Effector memory CD8-positive, alpha-beta T cell (primary cell): ENCODE results near the gene EIF4E2.

Source experiments
- ATAC-seq: fragments of 150-1000 bp; cut with Tn5 transposase; replicated peaks from 2 replicates; pipeline ENCODE4 v1.10.0; 2021; ENCODE audit warnings: mild to moderate bottlenecking, moderate library complexity
- DNase-seq, 3 experiments: peaks; one replicate each; pipeline ENCODE4 v3.0.0; 2021
- H3K27ac Mint-ChIP-seq, 2 donors: one replicate each; pipeline ENCODE4 v1.8.0; 2022; ENCODE audit warnings: mild to moderate bottlenecking in 2 of 2, mixed read lengths in 2 of 2, moderate library complexity in 2 of 2
- H3K27me3 Mint-ChIP-seq, 2 donors: one replicate each; pipeline ENCODE4 v1.8.0; 2022; ENCODE audit warnings: mixed read lengths in 2 of 2
- H3K36me3 Mint-ChIP-seq: one replicate; pipeline ENCODE4 v1.8.0; 2022; ENCODE audit warnings: mild to moderate bottlenecking, moderate library complexity, mixed read lengths; ENCODE audit not compliant: insufficient read depth
- H3K4me1 Mint-ChIP-seq, 2 donors: one replicate each; pipeline ENCODE4 v1.8.0; 2022; ENCODE audit warnings: low read depth in 2 of 2, mixed read lengths in 2 of 2
- H3K4me3 Mint-ChIP-seq, 2 donors: one replicate each; pipeline ENCODE4 v1.8.0; 2022; ENCODE audit warnings: mild to moderate bottlenecking in 2 of 2, mixed read lengths in 2 of 2, moderate library complexity in 2 of 2
- H3K9me3 Mint-ChIP-seq, 2 donors: one replicate each; pipeline ENCODE4 v1.8.0; 2022; ENCODE audit warnings: mixed read lengths in 2 of 2

EIF4E2 gene

DNA sequence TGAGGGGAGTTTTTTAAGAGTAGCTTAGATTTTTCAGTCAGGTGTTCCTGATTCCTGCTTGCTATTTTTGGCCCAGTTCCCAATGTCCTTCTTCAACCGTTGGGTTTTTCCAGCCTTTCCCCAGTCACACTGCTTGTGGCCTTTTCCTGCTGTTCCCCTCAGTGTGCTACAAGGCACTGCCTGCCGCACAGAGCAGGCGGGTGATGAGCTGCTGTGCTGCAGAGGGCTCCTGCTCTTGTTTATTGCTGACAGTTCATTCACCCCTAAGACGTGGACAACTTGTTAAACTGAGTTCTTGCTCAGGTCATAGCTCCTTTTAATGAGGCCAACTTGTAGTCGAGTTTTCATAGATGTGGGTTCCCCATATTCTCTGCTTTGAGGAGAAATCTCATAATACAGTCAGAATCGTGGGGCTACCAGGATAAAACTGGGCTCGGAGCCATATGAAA, 20.6 kb downstream of the EIF4E2 start:
- H3K9me3 Mint-ChIP-seq = no peaks in the 10 kb centered on the region
- H3K4me1 Mint-ChIP-seq = peaks cover 5 to 12% of the 10 kb centered on the region in 2 donors
- no peaks in the 10 kb centered on the region for H3K27me3 Mint-ChIP-seq
- ATAC-seq = no peak
- no peak for DNase-seq
- no peak overlapping the region for H3K4me3 Mint-ChIP-seq
- no peak overlapping the region for H3K27ac Mint-ChIP-seq
- H3K36me3 Mint-ChIP-seq = peaks cover 80% of the 10 kb centered on the region

DNA sequence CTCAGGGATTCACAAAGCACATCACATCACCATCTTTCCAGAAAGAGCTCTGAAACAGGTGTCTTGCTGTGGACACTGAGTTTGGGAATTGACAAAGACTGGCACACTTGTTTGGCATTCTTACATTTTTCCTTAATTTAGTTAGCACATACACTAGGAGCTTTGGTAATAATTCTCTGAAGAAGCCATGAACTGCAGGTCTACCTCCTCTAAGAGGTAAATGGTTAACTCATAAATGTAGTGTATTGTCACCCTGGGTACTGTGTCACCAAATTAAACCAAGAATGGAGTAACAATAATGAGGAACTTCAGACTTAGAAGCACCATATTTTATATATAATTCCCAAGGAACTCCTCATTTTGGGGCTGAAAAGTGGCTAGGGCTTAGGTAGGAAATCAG, 22.6 kb downstream of the EIF4E2 start:
- H3K4me3 Mint-ChIP-seq = no peak overlapping the region
- no peak for ATAC-seq
- no peak for DNase-seq
- peak overlapping the region in 1 of 2 donors; percentile 22 for H3K27ac Mint-ChIP-seq
- peaks cover 61% of the 10 kb centered on the region for H3K36me3 Mint-ChIP-seq
- H3K9me3 Mint-ChIP-seq = no peaks in the 10 kb centered on the region
- no peaks in the 10 kb centered on the region for H3K27me3 Mint-ChIP-seq
- peaks cover 5 to 8% of the 10 kb centered on the region in 2 donors for H3K4me1 Mint-ChIP-seq

DNA sequence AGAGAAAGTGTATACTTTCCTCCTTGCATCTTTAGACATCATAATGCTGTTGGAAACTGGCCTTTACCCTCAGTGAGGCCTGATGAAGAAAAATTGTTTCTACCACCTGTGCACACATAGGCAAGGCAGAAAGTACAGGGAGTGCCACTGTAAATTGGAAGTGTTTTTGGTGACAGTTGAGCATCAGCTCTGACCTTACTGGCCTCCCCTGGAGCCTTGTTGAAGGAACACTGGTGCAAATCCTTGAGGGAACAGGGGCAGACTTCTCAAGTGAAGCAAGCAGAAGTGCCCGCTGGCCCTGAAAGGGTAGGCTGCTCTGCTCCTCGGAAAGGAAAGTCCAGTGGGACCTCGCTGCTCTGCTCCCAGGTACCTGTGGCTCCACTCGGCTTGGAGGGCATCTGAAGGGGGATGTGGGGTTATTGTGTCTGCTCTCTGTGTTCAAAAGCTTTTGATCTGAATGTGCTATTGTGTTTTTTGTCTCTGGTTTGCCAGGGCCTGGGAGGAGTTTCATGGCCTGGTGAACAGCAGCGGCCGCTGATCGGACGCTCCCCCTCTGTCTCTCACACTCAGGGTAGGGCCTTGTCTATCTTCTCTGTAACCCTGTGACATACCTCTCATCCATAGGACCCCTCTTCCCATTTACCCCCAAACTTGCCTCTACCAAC, 23.4 kb downstream of the EIF4E2 start:
- no peak for ATAC-seq
- H3K27me3 Mint-ChIP-seq = no peaks in the 10 kb centered on the region

DNA sequence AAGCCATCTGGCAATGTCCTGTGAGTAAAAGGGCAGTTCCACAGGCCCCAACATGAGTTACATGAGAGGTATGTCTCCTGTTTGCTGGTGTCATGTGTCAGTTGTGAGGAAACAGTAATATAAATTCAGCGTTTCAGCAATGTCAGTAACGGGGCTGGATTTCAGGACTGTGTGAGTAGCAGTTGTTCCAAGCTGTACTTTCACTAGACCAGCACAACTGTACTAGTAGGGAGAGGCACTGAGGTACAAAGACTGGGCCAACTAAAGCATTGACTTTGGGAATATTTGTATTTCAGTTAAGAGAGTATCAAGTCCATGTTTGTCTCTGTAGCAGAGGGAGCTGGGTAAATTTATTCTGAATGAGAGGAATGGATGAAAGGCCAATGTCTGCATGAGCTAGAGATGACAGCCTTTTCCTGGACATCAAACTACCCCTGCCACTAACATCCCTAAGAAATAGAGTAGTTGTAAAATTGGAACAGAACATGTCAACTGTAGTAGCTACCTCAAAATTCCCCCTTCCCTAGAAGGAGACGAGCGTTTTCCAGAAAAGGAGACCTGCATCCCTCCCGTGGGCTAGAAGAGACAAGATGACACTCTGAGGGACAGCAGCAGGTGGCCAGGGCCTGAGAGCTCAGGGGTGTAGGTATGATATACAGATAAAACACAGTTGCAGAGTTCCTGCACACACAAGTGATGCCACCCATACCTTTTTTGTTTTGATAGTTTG, 24.4 kb downstream of the EIF4E2 start:
- Mint-ChIP-seq H3K9me3 (no peaks in the 10 kb centered on the region), H3K27ac (peak overlapping the region in 1 of 2 donors; percentile 19), H3K4me1 (peaks cover 0 to 2% of the 10 kb centered on the region in 2 donors), H3K4me3 (no peak overlapping the region), H3K36me3 (peaks cover 43% of the 10 kb centered on the region), H3K27me3 (no peaks in the 10 kb centered on the region)
- DNase-seq = no peak
- no peak for ATAC-seq

More for the DNA sequence above, 23.4 kb downstream of the EIF4E2 start:
- no peak for DNase-seq
- Mint-ChIP-seq H3K36me3 (peaks cover 52% of the 10 kb centered on the region), H3K9me3 (no peaks in the 10 kb centered on the region), H3K27ac (peak overlapping the region in 1 of 2 donors; percentile 22), H3K4me1 (peaks cover under 1 to 3% of the 10 kb centered on the region in 2 donors), H3K4me3 (no peak overlapping the region)

DNA sequence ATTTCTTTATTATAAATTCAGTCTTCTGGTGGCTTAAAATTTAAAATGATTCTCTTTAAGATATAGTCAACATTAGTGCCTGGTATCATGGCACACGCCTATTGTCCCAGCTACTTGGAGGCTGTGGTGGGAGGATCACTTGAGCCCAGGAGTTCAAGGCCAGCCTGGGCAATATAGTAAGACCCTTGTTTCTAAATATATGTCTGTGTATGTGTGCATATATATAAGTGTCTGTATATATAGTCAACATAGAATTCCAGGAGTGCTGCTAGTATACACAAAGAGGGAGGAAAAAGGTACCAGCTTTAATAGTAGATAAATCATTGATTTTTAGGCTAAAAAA, 24.9 kb downstream of the EIF4E2 start:
- Mint-ChIP-seq H3K27ac (peak overlapping the region in 1 of 2 donors; percentile 19), H3K4me1 (peaks cover 0 to 2% of the 10 kb centered on the region in 2 donors), H3K4me3 (no peak overlapping the region), H3K27me3 (no peaks in the 10 kb centered on the region), H3K9me3 (no peaks in the 10 kb centered on the region), H3K36me3 (peaks cover 38% of the 10 kb centered on the region)
- DNase-seq = no peak
- ATAC-seq = no peak

DNA sequence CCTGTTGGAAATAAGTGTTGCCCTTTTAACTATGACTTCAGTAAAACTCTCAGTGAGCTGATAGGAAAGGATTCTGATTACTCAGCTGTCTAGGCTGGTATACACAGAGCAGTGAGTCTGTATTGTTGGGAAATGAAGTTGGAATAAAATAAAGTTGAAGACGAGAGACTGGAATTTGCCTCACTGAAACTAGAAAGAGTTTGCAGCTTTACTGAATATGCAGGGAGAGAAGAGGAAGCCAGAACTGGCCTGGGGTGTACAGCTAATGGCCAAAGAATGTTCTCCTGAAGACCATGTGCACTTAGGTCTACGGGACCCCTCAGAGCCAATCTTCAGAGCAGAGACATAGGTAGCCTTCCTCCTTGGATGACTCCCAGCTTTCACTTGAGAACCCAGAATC, 26.5 kb downstream of the EIF4E2 start:
- no peak overlapping the region for H3K27ac Mint-ChIP-seq
- DNase-seq (no peak), ATAC-seq (no peak)
- peaks cover 39% of the 10 kb centered on the region for H3K36me3 Mint-ChIP-seq
- H3K9me3 Mint-ChIP-seq = no peaks in the 10 kb centered on the region
- H3K27me3 Mint-ChIP-seq = no peaks in the 10 kb centered on the region
- H3K4me1 Mint-ChIP-seq = peaks cover 4% of the 10 kb centered on the region in 2 donors
- H3K4me3 Mint-ChIP-seq = no peak overlapping the region

DNA sequence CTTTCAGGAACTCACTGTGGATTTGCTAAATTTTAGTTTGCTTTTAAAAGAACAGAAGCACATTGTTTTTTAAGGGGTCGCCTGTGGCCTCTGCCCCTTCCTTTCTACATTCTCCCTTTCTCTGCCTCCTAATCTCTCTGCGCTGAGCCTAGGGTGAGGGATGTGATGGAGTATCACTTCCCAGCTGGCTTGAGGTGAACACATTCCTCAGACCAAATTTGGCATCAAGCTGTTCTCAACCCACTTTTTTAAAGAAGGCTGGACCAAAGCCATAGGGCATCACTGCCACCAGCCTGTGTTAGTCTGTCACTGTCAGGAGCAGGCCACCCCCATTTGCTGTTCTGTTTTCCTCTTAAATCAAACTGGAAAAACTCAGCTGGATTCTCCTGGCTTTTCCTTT, 27.4 kb downstream of the EIF4E2 start:
- ATAC-seq (no peak), DNase-seq (no peak)
- Mint-ChIP-seq H3K27ac (peak overlapping the region in 1 of 2 donors; percentile 25), H3K36me3 (peaks cover 36% of the 10 kb centered on the region), H3K27me3 (no peaks in the 10 kb centered on the region), H3K9me3 (no peaks in the 10 kb centered on the region), H3K4me3 (no peak overlapping the region), H3K4me1 (peaks cover 4% of the 10 kb centered on the region in 2 donors)

DNA sequence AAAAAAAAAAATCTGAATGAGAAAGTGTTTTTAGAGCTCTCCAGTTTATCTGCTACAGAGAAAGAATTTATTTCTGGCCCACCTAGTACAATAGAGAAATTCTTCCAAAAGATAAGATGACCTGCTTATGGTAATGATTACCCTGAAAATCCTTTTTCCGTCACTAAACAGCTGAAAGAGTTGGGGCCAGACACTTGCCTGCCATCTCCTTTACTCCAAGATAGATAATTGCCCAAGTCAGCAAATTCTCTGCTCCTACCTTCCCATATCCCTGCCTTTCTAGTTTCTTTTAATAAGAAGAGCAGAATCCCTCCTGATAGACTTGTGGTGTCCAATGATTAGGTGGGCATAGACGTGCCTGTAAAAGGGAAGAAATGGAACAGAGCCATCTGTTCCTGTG, 28.1 kb downstream of the EIF4E2 start:
- Mint-ChIP-seq H3K4me1 (peaks cover 4% of the 10 kb centered on the region in 2 donors), H3K27ac (peak overlapping the region in 1 of 2 donors; percentile 25), H3K4me3 (no peak overlapping the region), H3K9me3 (no peaks in the 10 kb centered on the region), H3K27me3 (no peaks in the 10 kb centered on the region), H3K36me3 (peaks cover 34% of the 10 kb centered on the region)
- ATAC-seq = no peak
- no peak for DNase-seq

DNA sequence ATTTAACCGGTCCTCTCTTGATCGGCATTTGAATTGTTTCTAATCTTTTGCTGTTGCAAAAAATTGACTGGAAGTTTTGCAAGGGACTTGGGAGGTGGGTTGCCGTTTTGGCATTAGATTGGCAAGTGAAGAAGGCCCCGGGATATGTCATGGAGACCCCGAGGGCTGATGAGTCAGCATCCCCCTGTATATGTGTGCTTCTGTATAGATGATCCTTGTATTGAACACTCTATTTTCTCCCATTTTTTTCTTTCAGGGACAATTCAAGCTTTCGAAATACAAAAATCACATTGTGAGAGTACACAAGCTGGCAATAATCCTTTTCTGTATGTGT, 30.1 kb downstream of the EIF4E2 start:
- H3K4me3 Mint-ChIP-seq = no peak overlapping the region
- no peaks in the 10 kb centered on the region for H3K27me3 Mint-ChIP-seq
- peaks cover 21% of the 10 kb centered on the region for H3K36me3 Mint-ChIP-seq
- peaks cover 2 to 4% of the 10 kb centered on the region in 2 donors for H3K4me1 Mint-ChIP-seq
- DNase-seq (no peak), ATAC-seq (no peak)
- peak overlapping the region; percentile 17 to 29 for H3K27ac Mint-ChIP-seq
- H3K9me3 Mint-ChIP-seq = no peaks in the 10 kb centered on the region

DNA sequence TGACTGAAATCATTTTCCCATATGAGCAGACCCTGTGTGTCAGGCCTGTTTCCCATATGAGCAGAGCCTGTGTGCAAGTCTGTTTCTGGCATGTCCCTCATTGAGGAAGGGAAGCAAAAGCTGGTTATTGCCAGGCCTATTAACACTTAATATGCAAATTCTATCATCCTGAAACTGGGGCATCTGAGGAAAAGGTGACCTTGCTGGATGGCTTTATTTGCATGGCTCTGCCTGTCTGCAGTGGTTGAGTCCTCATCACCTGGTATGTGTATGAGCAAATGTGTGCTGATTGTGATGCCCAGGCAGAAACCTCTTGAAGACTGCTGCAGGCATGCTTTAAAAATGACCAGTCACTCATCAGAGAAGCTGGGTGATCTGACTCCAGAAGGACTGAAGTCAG, 31.2 kb downstream of the EIF4E2 start:
- no peaks in the 10 kb centered on the region for H3K9me3 Mint-ChIP-seq
- H3K27me3 Mint-ChIP-seq = no peaks in the 10 kb centered on the region
- DNase-seq (no peak), ATAC-seq (no peak)
- peaks cover 2 to 4% of the 10 kb centered on the region in 2 donors for H3K4me1 Mint-ChIP-seq
- H3K4me3 Mint-ChIP-seq = no peak overlapping the region
- H3K27ac Mint-ChIP-seq = no peak overlapping the region
- peaks cover 15% of the 10 kb centered on the region for H3K36me3 Mint-ChIP-seq

DNA sequence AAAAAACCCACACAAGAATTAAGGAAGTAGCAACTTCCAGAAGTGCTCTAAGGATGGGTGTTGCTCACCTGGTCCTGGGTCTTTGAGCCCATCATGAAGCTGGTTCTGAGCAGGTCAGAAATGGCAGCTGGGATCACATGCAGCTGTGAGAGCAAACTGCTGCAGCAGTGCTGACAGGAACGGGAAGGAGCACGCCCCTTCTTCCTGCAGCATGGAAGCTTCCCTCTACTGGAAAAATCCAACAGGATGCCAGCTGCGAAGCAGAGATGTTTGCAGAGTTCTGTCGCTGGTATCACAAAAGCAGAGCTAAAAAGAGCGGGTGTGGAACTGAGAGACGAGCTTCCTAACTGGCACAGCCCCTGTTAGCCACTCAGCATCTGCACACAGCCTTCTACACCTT, 33.7 kb downstream of the EIF4E2 start:
- DNase-seq (no peak), ATAC-seq (no peak)
- Mint-ChIP-seq H3K27me3 (no peaks in the 10 kb centered on the region), H3K36me3 (peaks cover 15% of the 10 kb centered on the region), H3K4me1 (peaks cover 2 to 4% of the 10 kb centered on the region in 2 donors), H3K4me3 (no peak overlapping the region), H3K9me3 (no peaks in the 10 kb centered on the region), H3K27ac (no peak overlapping the region)

DNA sequence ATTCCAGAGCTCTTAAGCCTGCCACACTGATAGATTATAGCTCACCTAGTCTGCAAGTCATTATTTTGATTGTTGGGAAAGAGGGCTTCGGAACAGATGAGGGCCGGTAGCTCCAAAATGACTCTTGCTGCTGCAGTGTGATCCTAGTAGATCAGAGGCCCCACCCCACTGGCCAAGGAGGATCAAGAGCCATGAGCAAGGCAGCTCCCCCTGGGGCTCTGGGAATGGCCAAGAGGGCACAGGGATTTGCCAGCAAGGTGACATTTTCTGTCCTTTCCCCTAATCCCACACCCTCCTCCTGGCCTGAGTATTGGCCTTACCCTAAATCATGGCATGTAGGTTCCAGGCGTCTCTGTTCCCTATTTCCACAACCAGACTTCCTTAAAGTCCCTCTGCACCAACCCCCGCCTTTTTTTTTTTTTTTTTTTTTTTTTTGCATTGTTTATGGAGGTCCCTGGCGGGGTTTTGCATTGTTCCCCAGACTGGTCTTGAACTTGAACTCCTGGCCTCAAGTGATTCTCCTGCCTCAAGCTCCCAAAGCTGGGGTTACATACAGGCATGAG, 36.5 kb downstream of the EIF4E2 start:
- H3K9me3 Mint-ChIP-seq = no peaks in the 10 kb centered on the region
- H3K27ac Mint-ChIP-seq = no peak overlapping the region
- no peaks in the 10 kb centered on the region for H3K4me1 Mint-ChIP-seq
- no peak for DNase-seq
- H3K27me3 Mint-ChIP-seq = no peaks in the 10 kb centered on the region
- no peak overlapping the region for H3K4me3 Mint-ChIP-seq
- H3K36me3 Mint-ChIP-seq = peaks cover 7% of the 10 kb centered on the region
- no peak for ATAC-seq

DNA sequence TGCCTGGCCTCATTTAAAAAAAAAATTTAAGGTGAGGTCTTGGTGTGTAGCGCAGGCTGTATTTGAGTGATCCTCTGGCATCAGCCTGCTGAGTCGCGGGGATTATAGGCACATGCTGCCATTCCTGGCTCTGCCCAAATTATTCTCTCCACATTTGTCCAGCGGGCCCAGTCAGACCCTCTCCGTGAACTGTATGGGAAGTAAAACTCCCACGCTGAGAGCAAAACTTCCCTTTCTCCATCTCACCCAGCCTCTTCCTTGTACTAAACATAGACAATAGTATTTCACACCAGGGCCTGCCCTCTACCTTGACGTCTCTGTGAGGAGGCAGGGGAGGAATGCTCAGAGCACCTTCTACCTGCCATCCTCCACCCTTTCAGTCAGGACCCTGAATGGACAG, 37.0 kb downstream of the EIF4E2 start:
- Mint-ChIP-seq H3K27me3 (no peaks in the 10 kb centered on the region), H3K36me3 (peaks cover 3% of the 10 kb centered on the region), H3K27ac (no peak overlapping the region), H3K4me3 (no peak overlapping the region), H3K4me1 (no peaks in the 10 kb centered on the region), H3K9me3 (no peaks in the 10 kb centered on the region)
- DNase-seq = no peak
- no peak for ATAC-seq

DNA sequence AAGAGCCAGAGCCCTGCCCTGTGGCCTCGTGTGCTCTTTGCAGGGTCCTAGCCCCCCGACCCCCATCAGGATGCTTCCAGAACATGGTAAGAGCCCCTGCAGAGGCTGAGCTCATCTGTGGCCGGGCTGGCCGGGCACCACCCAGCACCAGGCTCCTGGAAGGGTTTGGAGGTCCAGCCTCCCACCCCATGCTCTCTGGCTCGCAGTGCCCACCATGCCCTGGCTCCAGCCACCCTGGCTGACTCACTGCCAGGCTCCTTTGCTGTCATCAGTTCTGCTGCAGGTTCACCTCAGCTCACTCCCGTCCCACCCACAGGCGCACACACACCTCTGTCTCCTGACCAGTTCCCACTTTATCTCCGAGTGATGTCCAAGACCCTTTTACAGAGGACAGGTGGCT, 37.5 kb downstream of the EIF4E2 start:
- ATAC-seq (no peak), DNase-seq (no peak)
- H3K36me3 Mint-ChIP-seq = peaks cover 3% of the 10 kb centered on the region
- no peaks in the 10 kb centered on the region for H3K4me1 Mint-ChIP-seq
- no peaks in the 10 kb centered on the region for H3K27me3 Mint-ChIP-seq
- no peak overlapping the region for H3K27ac Mint-ChIP-seq
- no peak overlapping the region for H3K4me3 Mint-ChIP-seq
- no peaks in the 10 kb centered on the region for H3K9me3 Mint-ChIP-seq
